H9 (cell line): ENCODE results near the gene PPP1CA. TPM values are rescaled to one million over a fixed set of nuclear protein-coding genes. Genes with fewer than 3 reads are reported as not detected.

Experiments
- DNase-seq: peaks from one replicate; pipeline ENCODE4 v3.0.0-alpha.2; 2017
- H2AFZ ChIP-seq: one replicate; pipeline ENCODE4 v1.6.1; 2013; ENCODE audit warnings: mild to moderate bottlenecking, low read length, control low read depth, moderate library complexity
- H2AK5ac ChIP-seq: 2 replicates; pipeline ENCODE4 v1.6.1; 2013; ENCODE audit warnings: low read length, control low read depth, mixed read lengths; ENCODE audit not compliant: insufficient read length
- H2BK120ac ChIP-seq: one replicate; pipeline ENCODE4 v1.6.1; 2013; ENCODE audit warnings: low read depth, mild to moderate bottlenecking, low read length, control low read depth, inconsistent platforms; ENCODE audit not compliant: poor library complexity, severe bottlenecking
- H2BK12ac ChIP-seq: 2 replicates; pipeline ENCODE4 v1.6.1; 2013; ENCODE audit warnings: low read length, control low read depth, mixed read lengths, low read depth; ENCODE audit not compliant: insufficient read length
- H2BK15ac ChIP-seq: 2 replicates; pipeline ENCODE4 v1.6.1; 2013; ENCODE audit warnings: low read depth, low read length, control low read depth
- H2BK20ac ChIP-seq: one replicate; pipeline ENCODE4 v1.6.1; 2013; ENCODE audit warnings: low read depth, mild to moderate bottlenecking, low read length, control low read depth, inconsistent platforms; ENCODE audit not compliant: poor library complexity, severe bottlenecking
- H2BK5ac ChIP-seq: 2 replicates; pipeline ENCODE4 v1.6.1; 2013; ENCODE audit warnings: low read length, control low read depth, mixed read lengths; ENCODE audit not compliant: insufficient read length
- H3K14ac ChIP-seq: 2 replicates; pipeline ENCODE4 v1.6.1; 2013; ENCODE audit warnings: low read length, control low read depth; ENCODE audit not compliant: insufficient read depth
- H3K18ac ChIP-seq: 2 replicates; pipeline ENCODE4 v1.6.1; 2013; ENCODE audit warnings: low read depth, mild to moderate bottlenecking, mixed read lengths, low read length, control low read depth; ENCODE audit not compliant: insufficient read length
- H3K23ac ChIP-seq: 2 replicates; pipeline ENCODE4 v1.6.1; 2013; ENCODE audit warnings: low read length, control low read depth, mixed read lengths, low read depth; ENCODE audit not compliant: insufficient read length
- H3K23me2 ChIP-seq: 2 replicates; pipeline ENCODE4 v1.6.1; 2013; ENCODE audit warnings: low read depth, mild to moderate bottlenecking, mixed read lengths, low read length, control low read depth; ENCODE audit not compliant: insufficient read length, poor library complexity, severe bottlenecking
- H3K27ac ChIP-seq: 2 replicates; pipeline ENCODE4 v1.5.1; 2013; ENCODE audit warnings: low read length, control low read depth, mixed read lengths, low read depth; ENCODE audit not compliant: insufficient read length
- H3K27me3 ChIP-seq: 2 replicates; pipeline ENCODE4 v1.6.1; 2013; ENCODE audit warnings: low read length, control low read depth, inconsistent platforms; ENCODE audit not compliant: insufficient read depth
- H3K4ac ChIP-seq: 2 replicates; pipeline ENCODE4 v1.6.1; 2013; ENCODE audit warnings: low read depth, mild to moderate bottlenecking, control low read depth, inconsistent platforms, low read length, moderate library complexity
- H3K4me1 ChIP-seq: 2 replicates; pipeline ENCODE4 v1.6.1; 2013; ENCODE audit warnings: low read length, control low read depth, inconsistent platforms; ENCODE audit not compliant: insufficient read depth
- H3K4me2 ChIP-seq: 2 replicates; pipeline ENCODE4 v1.6.1; 2013; ENCODE audit warnings: low read length, control low read depth, mixed read lengths; ENCODE audit not compliant: insufficient read length, insufficient read depth
- H3K56ac ChIP-seq: 2 replicates; pipeline ENCODE4 v1.6.1; 2013; ENCODE audit warnings: low read depth, mild to moderate bottlenecking, mixed read lengths, low read length, control low read depth; ENCODE audit not compliant: insufficient read length
- H3K79me1 ChIP-seq: 2 replicates; pipeline ENCODE4 v1.6.1; 2013; ENCODE audit warnings: low read depth, mild to moderate bottlenecking, moderate library complexity, low read length, control low read depth, inconsistent platforms; ENCODE audit not compliant: insufficient read depth, poor library complexity, severe bottlenecking
- H3K79me2 ChIP-seq: 2 replicates; pipeline ENCODE4 v1.6.1; 2013; ENCODE audit warnings: low read length, control low read depth, inconsistent platforms; ENCODE audit not compliant: insufficient read depth
- H3K9ac ChIP-seq: 2 replicates; pipeline ENCODE4 v1.6.1; 2013; ENCODE audit warnings: low read length, control low read depth, mixed read lengths; ENCODE audit not compliant: insufficient read length; ENCODE audit errors: extremely low read depth
- H3K9me3 ChIP-seq: one replicate; pipeline ENCODE4 v1.6.1; 2013; ENCODE audit warnings: low read depth, low read length, inconsistent platforms; ENCODE audit not compliant: control insufficient read depth
- H3T11ph ChIP-seq: one replicate; pipeline ENCODE4 v1.6.1; 2013; ENCODE audit warnings: mild to moderate bottlenecking, low read length, control low read depth, inconsistent platforms
- H4K20me1 ChIP-seq: one replicate; pipeline ENCODE4 v1.6.1; 2013; ENCODE audit not compliant: control insufficient read depth, insufficient read length, insufficient read depth
- H4K5ac ChIP-seq: 2 replicates; pipeline ENCODE4 v1.6.1; 2013; ENCODE audit warnings: low read depth, mild to moderate bottlenecking, mixed read lengths, low read length, control low read depth; ENCODE audit not compliant: insufficient read length
- H4K8ac ChIP-seq: replicated peaks from 2 replicates; pipeline ENCODE4 v1.6.1; 2013; ENCODE audit warnings: low read length, control low read depth, mixed read lengths, low read depth; ENCODE audit not compliant: insufficient read length
- H4K91ac ChIP-seq: 2 replicates; pipeline ENCODE4 v1.6.1; 2013; ENCODE audit warnings: low read depth, mild to moderate bottlenecking, moderate library complexity, mixed read lengths, low read length, control low read depth; ENCODE audit not compliant: insufficient read length
- H3K27ac Mint-ChIP-seq, 3 experiments: 2 replicates in 2 of 3; 3 replicates in 1 of 3; pipeline ENCODE4 v1.8.0; 2020 to 2021; ENCODE audit warnings: mixed read lengths in 3 of 3, mild to moderate bottlenecking in 1 of 3, moderate library complexity in 1 of 3
- H3K27me3 Mint-ChIP-seq: 2 replicates; pipeline ENCODE4 v1.8.0; 2021; ENCODE audit warnings: low read depth, mild to moderate bottlenecking, moderate library complexity, mixed read lengths
- H3K36me3 Mint-ChIP-seq, 3 experiments: 2 replicates in 2 of 3; 3 replicates in 1 of 3; pipeline ENCODE4 v1.8.0; 2020 to 2021; ENCODE audit warnings: low read depth in 3 of 3, mixed read lengths in 3 of 3; ENCODE audit not compliant: insufficient read depth in 1 of 3
- H3K4me1 Mint-ChIP-seq, 2 experiments: 2 replicates each; pipeline ENCODE4 v1.8.0; 2020; ENCODE audit warnings: mixed read lengths in 2 of 2
- H3K4me3 Mint-ChIP-seq, 2 experiments: 2 replicates in 1 of 2; 3 replicates in 1 of 2; pipeline ENCODE4 v1.8.0; 2020 to 2021; ENCODE audit warnings: mild to moderate bottlenecking in 2 of 2, mixed read lengths in 2 of 2, moderate library complexity in 1 of 2
- H3K9me3 Mint-ChIP-seq, 2 experiments: 2 replicates in 1 of 2; 3 replicates in 1 of 2; pipeline ENCODE4 v1.8.0; 2020; ENCODE audit warnings: mild to moderate bottlenecking in 2 of 2, mixed read lengths in 2 of 2, moderate library complexity in 1 of 2
- WGBS: extraction: QIAGEN DNeasy Blood & Tissue Kit; methylation state at CpG from one replicate; pipeline ENCODE4 v1.1.7; 2013; ENCODE audit warnings: missing lambda C conversion rate, low lambda C conversion rate, mixed read lengths; ENCODE audit not compliant: insufficient read length; ENCODE audit errors: extremely low coverage; 5-methylcytosine and 5-hydroxymethylcytosine counted together
- total RNA-seq: library from RNA; stranded (reverse); gene quantifications from 2 replicates; pipeline ENCODE4 v1.2.1, GENCODE V29; 2021
- TF ChIP-seq, protein P1 (sequence below): fragments of 200-600 bp; sonication (generic); conservative IDR thresholded peaks from 3 replicates; pipeline ENCODE4 v1.8.0; 2021; ENCODE audit warnings: antibody characterized with exemption, mild to moderate bottlenecking

Gene PPP1CA
- total RNA-seq, 1 experiment from 2014 or later, result 205 TPM

DNA sequence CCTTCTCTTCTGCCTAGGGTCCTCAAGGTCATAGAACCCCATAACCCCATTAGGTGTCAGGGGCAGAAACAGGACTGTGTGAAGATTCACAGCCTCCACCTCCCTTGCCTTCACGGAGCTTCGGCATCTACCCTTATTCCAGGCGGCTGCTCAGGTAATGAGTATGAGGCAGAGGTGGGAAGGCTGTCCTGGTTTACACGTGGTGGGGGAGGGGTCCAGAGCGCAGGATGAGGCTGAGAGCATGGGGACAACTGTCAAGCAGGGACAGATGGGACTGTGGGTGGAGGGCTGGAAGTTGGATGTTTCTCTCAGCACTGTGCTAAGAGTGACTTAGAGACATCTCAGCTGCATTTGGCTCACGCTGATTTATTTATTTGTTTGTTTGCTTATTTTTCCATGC lies 14.1 kb downstream of the PPP1CA start:
- Histone ChIP-seq H4K5ac (no peak overlapping the region), H3K14ac (no peak overlapping the region), H2BK20ac (no peak overlapping the region), H4K8ac (no peak overlapping the region), H3K79me2 (no peaks in the 10 kb centered on the region), H3K79me1 (no peaks in the 10 kb centered on the region), H3K56ac (no peak overlapping the region), H3K23ac (no peak overlapping the region), H2AFZ (no peak overlapping the region), H2BK5ac (no peak overlapping the region), H2BK120ac (no peak overlapping the region), H2AK5ac (no peak overlapping the region), H3K23me2 (peaks cover 13% of the 10 kb centered on the region), H3T11ph (no peak overlapping the region), H3K27ac (no peak overlapping the region), H3K4ac (no peak overlapping the region), H3K4me2 (no peak overlapping the region), H3K18ac (no peak overlapping the region), H3K9ac (peak overlapping the region; percentile 4), H3K4me1 (no peaks in the 10 kb centered on the region; the same call in 1 of the 2 replicates), H2BK15ac (no peak overlapping the region), H4K20me1 (no peaks in the 10 kb centered on the region), H2BK12ac (no peak overlapping the region), H3K9me3 (no peaks in the 10 kb centered on the region), H4K91ac (no peak overlapping the region), H3K27me3 (no peaks in the 10 kb centered on the region; the same call in 1 of the 2 replicates)
- Mint-ChIP-seq H3K36me3 (peaks cover 0 to under 1% (median 0%) of the 10 kb centered on the region in 3 experiments; a peak in 1 of 7 replicates), H3K27me3 (peaks cover 19% of the 10 kb centered on the region), H3K9me3 (no peaks in the 10 kb centered on the region), H3K4me3 (peak overlapping the region in 1 of 2 experiments; percentile 8; a peak in 2 of 5 replicates), H3K4me1 (peaks cover 18 to 27% of the 10 kb centered on the region in 2 experiments), H3K27ac (no peak overlapping the region; a peak in 1 of 7 replicates)
- WGBS, result no CpG with 5 or more reads among the region's 6 CpGs
- no peak for DNase-seq
- TF ChIP-seq, protein P1, sequence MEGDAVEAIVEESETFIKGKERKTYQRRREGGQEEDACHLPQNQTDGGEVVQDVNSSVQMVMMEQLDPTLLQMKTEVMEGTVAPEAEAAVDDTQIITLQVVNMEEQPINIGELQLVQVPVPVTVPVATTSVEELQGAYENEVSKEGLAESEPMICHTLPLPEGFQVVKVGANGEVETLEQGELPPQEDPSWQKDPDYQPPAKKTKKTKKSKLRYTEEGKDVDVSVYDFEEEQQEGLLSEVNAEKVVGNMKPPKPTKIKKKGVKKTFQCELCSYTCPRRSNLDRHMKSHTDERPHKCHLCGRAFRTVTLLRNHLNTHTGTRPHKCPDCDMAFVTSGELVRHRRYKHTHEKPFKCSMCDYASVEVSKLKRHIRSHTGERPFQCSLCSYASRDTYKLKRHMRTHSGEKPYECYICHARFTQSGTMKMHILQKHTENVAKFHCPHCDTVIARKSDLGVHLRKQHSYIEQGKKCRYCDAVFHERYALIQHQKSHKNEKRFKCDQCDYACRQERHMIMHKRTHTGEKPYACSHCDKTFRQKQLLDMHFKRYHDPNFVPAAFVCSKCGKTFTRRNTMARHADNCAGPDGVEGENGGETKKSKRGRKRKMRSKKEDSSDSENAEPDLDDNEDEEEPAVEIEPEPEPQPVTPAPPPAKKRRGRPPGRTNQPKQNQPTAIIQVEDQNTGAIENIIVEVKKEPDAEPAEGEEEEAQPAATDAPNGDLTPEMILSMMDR, result no peak
